ENCODE results near the gene UQCC2. TPM values are rescaled to one million over a fixed set of nuclear protein-coding genes. Genes with fewer than 3 reads are reported as not detected.

The UQCC2 gene
- total RNA-seq, 1 donor, result 2.4 TPM

DNA sequence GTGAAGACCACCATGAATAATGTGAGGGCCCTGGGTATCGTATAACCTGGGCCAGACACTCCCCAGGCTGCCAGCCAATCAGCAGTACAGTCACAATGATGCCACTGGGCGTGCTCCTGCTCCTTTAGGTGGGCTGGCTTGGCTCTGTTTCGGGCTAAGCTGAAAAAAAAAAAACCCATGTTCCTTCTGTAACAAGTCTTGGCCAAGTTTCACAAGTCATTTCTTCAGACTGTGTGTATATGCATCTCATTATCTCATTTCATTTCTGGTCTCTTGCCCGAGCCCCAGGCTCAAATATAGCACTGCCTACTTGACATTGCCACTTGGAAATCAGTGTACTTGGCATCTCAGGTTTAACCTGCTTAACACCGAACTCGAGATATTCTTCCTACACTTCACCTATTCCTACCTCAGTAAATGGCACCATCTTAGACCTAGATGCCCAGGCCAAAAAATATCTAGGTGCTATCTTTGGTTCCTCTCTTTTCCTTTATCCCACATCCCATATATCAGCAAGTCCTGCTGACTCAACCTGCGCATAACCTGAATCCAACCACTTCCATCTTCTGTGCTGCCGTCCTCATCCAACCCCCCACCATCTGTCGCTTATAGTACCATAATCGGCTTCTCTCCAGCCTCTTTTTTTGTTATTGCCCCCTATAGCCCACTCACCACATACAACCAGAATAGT, 1.8 kb downstream of the UQCC2 start:
- Histone ChIP-seq H3K4me1 (ENCODE audit: insufficient read depth, low read length) (peaks cover 22% of the 10 kb centered on the region), H3K9me3 (ENCODE audit: low read depth, low read length) (no peaks in the 10 kb centered on the region), H3K27me3 (ENCODE audit: insufficient read depth, low read length) (no peaks in the 10 kb centered on the region), H3K4me3 (ENCODE audit: low read length) (no peak overlapping the region)

DNA sequence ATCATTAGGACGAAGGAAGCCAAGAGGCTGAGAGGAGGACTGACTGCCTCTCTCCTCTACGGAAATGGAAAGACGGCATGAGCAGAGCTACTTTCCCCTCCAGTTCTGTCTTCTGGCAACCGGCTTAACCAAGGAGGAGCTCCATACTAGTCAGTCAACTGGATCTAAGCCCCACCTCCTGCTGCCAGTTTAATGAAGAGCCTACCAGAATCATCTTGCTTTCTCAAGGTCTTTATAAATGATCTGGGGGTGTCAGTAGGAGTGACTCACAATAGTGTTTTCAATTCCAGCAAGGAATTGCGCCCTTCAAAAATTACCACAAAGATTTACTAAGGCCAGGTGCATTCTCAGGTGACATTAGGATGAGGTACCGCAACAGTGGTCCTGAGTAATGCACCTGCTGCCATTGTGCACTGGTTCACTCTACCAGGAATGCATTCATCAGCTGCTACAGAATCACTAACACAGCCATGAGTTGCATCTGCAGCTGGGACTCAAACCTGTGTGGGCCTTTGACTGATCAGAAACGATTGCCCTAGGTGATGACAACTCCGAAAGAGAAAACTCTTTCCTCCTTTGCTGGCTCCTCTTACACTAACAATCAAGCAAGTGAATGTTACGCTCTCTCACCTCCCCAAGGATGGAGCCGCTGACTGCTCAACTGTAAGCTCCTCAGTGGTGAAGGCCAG, 2.8 kb downstream of the UQCC2 start:
- no peak overlapping the region for H3K4me3 ChIP-seq (ENCODE audit: low read length)
- H3K27me3 ChIP-seq (ENCODE audit: insufficient read depth, low read length), result no peaks in the 10 kb centered on the region
- peaks cover 22% of the 10 kb centered on the region for H3K4me1 ChIP-seq (ENCODE audit: insufficient read depth, low read length)
- H3K9me3 ChIP-seq (ENCODE audit: low read depth, low read length), result no peaks in the 10 kb centered on the region

DNA sequence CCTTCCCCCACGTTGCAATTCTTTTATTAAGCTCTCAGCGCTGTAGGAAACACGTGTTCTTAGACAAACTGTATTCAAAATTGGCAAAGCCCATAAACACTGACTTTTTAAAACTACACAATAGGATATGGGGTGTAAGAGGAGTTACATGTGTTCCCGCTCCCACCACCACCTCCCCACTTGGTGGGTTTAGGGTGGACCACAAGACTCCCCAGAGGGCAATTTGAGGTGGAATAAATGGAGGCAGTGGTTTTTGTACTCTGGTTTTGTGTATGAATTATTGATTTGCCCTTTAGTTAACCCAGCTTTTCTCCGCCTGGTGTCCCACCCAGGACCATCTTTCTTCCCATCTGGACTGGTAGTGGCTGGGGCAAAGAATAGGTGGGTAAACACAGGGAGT, 3.7 kb downstream of the UQCC2 start:
- Histone ChIP-seq H3K4me1 (ENCODE audit: insufficient read depth, low read length) (peaks cover 22% of the 10 kb centered on the region), H3K27me3 (ENCODE audit: insufficient read depth, low read length) (no peaks in the 10 kb centered on the region), H3K9me3 (ENCODE audit: low read depth, low read length) (no peaks in the 10 kb centered on the region), H3K4me3 (ENCODE audit: low read length) (no peak overlapping the region)

DNA sequence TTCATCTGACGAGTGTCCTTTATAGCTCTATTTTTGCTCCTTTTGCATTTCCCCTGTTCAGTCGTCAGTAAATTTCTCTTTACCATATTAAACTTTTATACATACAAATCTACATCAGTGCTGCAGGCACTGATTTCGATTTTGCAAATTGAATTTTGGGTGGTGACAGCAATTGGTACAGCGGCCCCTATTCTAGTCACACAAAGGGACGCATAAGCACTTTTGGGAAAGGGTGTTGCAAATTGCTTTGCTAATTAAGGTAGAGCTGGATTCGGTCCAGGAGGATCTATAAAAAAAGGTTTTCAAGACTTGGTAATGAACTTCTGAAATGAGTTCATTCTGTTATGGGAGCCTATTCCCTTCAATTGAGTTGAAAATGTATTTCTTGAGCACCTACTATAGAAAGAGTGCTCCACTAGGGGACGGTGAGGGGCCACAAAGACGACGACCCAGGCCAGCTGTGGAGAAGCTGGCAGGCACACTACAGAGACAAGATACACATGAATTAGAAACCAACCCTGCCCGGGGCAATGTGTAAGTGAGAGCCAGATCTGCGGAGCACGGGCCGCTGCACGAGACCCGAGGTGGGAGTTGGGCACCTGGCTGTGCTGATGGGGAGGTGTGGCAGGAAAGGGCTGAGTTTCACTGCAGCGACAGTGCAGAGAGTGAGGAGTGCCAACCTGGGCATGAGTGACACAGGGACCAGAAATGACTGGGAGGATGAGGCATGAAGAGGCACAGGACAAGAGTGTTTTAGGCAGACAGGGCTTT, 5.4 kb downstream of the UQCC2 start:
- H3K4me3 ChIP-seq (ENCODE audit: low read length), result no peak overlapping the region
- no peaks in the 10 kb centered on the region for H3K27me3 ChIP-seq (ENCODE audit: insufficient read depth, low read length)
- H3K9me3 ChIP-seq (ENCODE audit: low read depth, low read length), result no peaks in the 10 kb centered on the region
- H3K4me1 ChIP-seq (ENCODE audit: insufficient read depth, low read length), result peaks cover 16% of the 10 kb centered on the region

DNA sequence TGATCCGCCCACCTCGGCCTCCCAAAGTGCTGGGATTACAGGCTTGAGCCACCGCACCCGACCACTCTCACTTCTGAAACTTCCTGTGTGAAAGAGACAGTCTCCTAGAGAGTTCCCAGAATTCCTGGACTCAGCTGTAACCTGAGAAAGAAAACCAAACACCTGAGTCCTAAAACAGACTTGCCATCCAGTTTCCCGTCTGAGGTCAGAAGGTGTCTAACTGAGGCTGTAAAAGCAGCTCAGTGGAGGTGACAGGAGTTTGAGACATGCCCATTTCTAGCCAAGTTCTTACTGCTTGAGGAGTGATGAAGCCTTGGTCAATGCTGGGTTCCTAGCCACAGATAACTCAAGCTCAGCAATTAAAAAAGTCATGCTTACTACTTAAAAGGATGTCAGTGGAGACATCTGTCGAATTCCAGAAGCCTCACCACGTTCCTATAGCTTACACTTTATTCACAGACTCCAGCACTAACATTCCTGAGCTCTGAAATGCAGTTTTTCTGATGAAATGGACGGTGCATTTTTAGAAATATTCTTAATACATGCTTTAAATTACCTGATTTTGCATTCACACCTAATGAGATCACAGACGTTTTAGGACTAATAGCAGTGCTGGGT, 6.1 kb downstream of the UQCC2 start:
- no peaks in the 10 kb centered on the region for H3K27me3 ChIP-seq (ENCODE audit: insufficient read depth, low read length)
- peaks cover 9% of the 10 kb centered on the region for H3K4me1 ChIP-seq (ENCODE audit: insufficient read depth, low read length)
- no peaks in the 10 kb centered on the region for H3K9me3 ChIP-seq (ENCODE audit: low read depth, low read length)
- H3K4me3 ChIP-seq (ENCODE audit: low read length), result no peak overlapping the region

DNA sequence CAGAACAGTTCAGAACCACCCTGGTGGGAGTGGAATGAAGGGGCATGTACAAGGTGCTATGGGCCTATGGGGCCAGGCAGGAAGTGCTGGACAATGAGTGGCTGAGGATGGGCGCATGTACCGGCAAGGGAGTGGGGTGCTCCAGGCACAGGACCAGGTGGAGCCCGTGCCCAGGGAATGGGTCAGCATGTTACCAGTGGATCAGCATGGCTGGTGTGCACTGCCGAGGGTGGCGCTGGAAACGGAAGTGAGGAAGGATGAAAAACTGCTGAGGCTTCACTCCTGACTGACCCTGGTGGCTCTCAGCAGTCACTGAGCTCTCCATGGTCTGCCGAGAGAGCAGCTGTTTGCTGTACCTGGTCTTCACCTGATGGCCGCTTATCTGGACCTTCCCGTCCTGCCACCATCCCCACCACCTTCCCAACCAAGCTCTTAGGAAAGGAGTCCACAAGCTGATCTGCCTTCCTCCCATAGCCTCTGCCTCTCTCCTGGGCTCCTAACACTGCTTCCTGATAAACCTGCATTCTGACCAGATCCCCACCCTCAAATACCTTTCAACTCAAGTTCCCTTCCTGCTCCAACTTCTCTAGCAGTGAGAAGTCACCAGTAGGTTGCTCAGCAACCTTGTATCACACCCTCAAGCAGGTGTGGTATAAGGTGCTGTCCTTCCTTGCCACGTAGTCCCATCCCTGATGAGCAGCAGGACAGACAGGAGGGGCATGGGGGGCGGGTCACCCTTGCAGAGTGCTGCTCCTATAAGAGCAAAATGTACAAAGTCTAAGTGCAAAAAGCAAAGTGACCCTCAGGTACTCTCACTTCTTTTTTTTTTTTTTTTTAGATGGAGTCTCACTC, 7.1 kb downstream of the UQCC2 start:
- H3K4me3 ChIP-seq (ENCODE audit: low read length), result no peak overlapping the region
- peaks cover 3% of the 10 kb centered on the region for H3K4me1 ChIP-seq (ENCODE audit: insufficient read depth, low read length)
- H3K27me3 ChIP-seq (ENCODE audit: insufficient read depth, low read length), result no peaks in the 10 kb centered on the region
- H3K9me3 ChIP-seq (ENCODE audit: low read depth, low read length), result no peaks in the 10 kb centered on the region

DNA sequence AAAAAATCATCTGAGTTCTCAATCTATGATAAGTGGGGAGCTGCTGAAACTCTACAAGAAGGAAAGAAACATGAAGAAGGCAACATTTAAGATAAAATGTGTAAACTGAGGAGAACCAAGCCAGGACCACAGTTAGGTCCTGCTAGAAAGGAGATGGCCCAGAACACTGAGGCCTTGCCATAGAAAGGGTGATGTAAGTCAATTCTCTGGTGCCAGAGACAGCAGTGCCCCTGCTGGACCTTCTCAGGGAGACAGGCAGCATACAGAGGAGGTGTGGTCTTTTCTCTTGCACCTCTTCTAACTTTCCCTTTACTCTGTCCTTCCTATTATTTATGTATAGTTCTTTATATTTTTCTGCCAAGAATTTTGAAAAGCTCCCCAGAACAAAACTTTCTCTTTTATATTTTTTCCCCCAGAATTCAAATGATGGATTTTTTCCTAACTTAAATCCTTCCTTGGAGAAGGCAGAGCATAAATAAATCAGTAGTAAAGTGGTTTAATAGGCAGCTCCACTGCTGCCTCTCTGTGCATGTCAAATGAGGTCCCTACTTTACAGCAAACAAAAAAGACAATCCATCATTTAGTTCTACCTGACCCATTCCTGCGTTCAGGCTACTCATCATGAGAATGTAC, 9.0 kb downstream of the UQCC2 start:
- H3K4me3 ChIP-seq (ENCODE audit: low read length), result no peak overlapping the region
- H3K4me1 ChIP-seq (ENCODE audit: insufficient read depth, low read length), result peaks cover 10% of the 10 kb centered on the region
- H3K9me3 ChIP-seq (ENCODE audit: low read depth, low read length), result no peaks in the 10 kb centered on the region
- H3K27me3 ChIP-seq (ENCODE audit: insufficient read depth, low read length), result no peaks in the 10 kb centered on the region

DNA sequence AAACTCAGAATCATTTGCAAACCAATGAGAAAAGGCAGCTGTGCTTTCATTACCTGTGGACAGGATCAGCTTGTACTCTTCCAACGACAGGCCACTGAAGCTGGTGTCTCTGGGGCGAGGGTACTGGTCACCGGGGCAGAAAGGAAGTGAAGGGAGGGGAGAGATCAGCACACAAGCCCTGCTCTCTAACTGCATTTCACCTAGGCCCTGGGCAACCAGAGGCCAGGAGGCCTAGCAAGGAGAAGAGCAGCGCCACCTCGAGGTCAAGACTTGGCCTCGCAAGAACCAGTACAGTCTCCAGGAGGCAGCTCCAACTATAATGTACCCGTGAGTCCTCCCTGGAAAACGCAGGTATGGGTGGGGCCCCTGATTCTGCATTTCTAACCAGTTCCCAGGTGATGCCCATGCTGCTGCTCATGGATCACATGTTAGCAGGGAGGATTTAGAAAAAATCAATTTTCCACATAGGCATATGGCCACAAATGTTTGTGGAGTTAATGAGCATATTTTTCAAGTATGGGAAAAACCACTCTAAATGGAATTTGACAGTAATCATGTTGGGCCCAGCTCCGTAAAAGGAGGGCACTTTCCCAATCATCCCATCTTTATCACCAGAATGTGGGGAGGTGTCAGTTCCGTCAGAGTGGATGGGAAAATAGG, 11.0 kb downstream of the UQCC2 start:
- no peaks in the 10 kb centered on the region for H3K9me3 ChIP-seq (ENCODE audit: low read depth, low read length)
- peaks cover 29% of the 10 kb centered on the region for H3K4me1 ChIP-seq (ENCODE audit: insufficient read depth, low read length)
- H3K4me3 ChIP-seq (ENCODE audit: low read length), result no peak overlapping the region
- H3K27me3 ChIP-seq (ENCODE audit: insufficient read depth, low read length), result no peaks in the 10 kb centered on the region

DNA sequence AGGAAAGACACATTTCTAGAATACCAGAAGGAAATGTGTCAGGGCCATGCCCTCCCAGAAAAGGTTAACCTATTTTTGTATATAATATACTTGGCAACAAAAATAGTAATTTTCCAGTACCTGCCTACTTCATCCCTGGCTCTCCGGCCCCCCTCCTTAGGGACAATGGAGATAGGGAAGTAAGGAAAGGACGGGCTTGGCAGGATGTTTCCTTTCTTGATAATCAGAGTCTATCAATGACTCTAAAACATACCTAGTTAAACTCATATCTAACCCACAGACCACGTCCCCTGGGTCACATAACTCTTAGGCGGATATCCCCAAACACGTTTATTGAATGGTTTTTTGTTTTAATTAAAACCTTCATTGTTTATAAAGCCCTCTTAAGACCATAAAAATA, 11.8 kb downstream of the UQCC2 start:
- Histone ChIP-seq H3K27me3 (ENCODE audit: insufficient read depth, low read length) (no peaks in the 10 kb centered on the region), H3K4me1 (ENCODE audit: insufficient read depth, low read length) (peaks cover 37% of the 10 kb centered on the region), H3K9me3 (ENCODE audit: low read depth, low read length) (no peaks in the 10 kb centered on the region), H3K4me3 (ENCODE audit: low read length) (no peak overlapping the region)

DNA sequence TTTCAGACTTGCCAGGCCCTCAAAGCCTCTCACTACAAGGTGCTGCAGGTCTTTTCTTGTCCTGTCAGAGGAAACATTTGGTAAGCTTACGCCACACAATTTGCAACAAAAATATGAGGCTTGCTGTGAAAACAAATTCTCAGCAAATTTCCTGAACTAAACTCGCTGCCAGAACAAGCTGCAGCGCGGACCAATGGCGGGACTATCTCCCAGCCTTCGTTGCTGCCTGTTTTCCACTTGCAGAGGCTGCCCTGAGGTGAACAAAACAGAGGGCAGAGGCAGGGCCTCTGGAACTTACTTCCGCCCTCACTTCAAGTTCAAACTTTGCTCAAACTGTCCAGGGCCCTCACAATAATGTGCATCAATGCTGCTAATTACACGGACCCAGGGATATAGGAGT, 12.4 kb downstream of the UQCC2 start:
- Histone ChIP-seq H3K4me1 (ENCODE audit: insufficient read depth, low read length) (peaks cover 43% of the 10 kb centered on the region), H3K4me3 (ENCODE audit: low read length) (no peak overlapping the region), H3K27me3 (ENCODE audit: insufficient read depth, low read length) (no peaks in the 10 kb centered on the region), H3K9me3 (ENCODE audit: low read depth, low read length) (no peaks in the 10 kb centered on the region)

DNA sequence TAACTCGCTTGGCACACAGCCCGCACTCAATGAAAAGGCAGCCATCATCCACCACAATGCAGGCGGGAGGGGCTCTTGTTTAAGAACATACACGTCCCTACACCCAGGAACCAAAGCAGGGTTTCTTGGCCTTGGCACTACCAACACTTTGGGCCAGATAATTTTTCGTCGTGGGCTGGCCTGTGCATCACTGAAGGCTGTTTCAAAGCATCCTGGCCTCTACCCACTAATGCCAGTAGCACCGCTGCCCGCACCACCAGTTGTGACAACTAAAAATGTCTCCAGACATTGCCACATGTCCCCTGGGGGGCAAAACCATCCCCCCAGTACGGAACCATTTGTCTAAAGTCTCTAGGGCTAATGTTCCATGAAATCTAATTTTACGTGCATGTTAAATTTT, 13.0 kb downstream of the UQCC2 start:
- no peaks in the 10 kb centered on the region for H3K27me3 ChIP-seq (ENCODE audit: insufficient read depth, low read length)
- H3K4me3 ChIP-seq (ENCODE audit: low read length), result no peak overlapping the region
- H3K4me1 ChIP-seq (ENCODE audit: insufficient read depth, low read length), result peaks cover 50% of the 10 kb centered on the region
- H3K9me3 ChIP-seq (ENCODE audit: low read depth, low read length), result no peaks in the 10 kb centered on the region

DNA sequence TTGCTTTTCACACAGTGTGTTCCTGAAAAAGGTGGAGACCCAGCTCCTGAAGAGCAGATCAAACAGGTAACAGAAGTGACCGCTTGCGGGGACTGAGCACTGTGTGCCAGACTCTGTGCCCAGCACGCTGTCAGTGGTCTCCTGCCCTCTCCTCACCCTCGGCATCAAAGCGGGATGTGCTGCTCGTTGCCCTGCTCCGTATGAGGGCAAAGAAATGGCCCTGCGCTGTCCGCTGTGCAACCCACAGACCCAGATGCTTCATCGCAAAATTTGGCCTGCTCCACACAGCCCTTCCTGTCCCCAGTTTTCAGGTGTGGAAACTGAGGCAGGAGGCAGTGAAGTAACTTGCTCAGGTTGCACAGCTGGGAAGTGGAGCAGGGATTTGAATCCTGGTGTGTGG, 13.7 kb downstream of the UQCC2 start:
- no peak overlapping the region for H3K4me3 ChIP-seq (ENCODE audit: low read length)
- H3K4me1 ChIP-seq (ENCODE audit: insufficient read depth, low read length), result peaks cover 56% of the 10 kb centered on the region
- no peaks in the 10 kb centered on the region for H3K27me3 ChIP-seq (ENCODE audit: insufficient read depth, low read length)
- no peaks in the 10 kb centered on the region for H3K9me3 ChIP-seq (ENCODE audit: low read depth, low read length)

DNA sequence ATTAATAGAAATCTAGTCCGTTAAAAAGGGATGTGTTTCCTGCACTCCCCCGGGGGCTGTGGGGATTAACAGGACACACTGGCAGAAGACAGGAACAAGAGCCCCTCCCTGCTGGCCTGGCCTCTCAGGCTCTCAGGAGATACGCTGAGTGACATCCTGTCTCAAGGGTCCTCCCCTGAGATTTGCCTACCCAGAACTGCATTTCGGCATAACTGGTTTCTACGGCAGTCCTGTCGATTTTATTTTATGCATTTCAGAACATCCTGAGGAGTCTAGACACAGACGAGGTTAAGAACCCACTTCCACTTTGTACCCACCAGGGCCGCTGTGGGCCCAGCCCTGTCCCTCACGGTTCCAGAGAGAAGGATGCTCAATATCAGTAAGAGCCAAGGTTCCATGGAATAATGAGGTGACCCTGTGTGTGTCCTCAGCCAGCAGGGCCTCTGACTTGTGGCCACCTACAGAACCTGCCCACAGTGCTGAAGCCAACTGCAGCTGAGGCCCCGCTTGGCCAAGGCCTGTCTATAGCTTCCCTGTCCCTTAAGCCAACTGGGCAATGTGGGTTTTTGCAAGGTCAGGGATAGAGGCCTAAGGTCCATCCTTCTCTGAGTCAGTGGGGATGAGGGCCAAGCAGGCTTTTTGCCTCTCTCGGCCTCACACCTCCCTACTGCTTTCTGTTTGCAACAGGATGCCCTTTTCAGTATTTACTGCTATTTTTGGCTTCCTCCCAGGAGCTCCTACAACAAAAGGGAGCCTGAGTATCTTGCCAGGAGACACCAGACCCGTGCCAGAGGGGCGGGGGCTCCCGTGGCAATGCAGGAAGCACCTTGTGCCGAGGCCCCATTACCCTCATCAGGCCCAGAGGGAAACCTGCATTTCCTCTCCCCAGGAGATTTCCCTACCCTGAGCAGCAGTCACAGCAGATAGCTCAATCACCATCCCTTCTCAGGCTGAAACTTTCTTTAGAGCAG, 14.7 kb downstream of the UQCC2 start:
- Histone ChIP-seq H3K9me3 (ENCODE audit: low read depth, low read length) (no peaks in the 10 kb centered on the region), H3K4me3 (ENCODE audit: low read length) (no peak overlapping the region), H3K4me1 (ENCODE audit: insufficient read depth, low read length) (peaks cover 66% of the 10 kb centered on the region), H3K27me3 (ENCODE audit: insufficient read depth, low read length) (no peaks in the 10 kb centered on the region)

Measured in mononuclear cell (primary cell).